HEK293 (cell line): ENCODE results near the gene CLCN2.

Source experiments
- CTCF ChIA-PET: fragments of 350-600 bp; formaldehyde crosslinking; extraction: SDS; loops from one replicate; lab custom pipeline; 2021; ENCODE audit warnings: antibody characterized with exemption; lab: Yijun Ruan, JAX
- POLR2A ChIA-PET: fragments of 300-600 bp; formaldehyde crosslinking; extraction: SDS; loops from one replicate; lab custom pipeline; 2020; ENCODE audit warnings: antibody characterized with exemption, inconsistent platforms; lab: Yijun Ruan, JAX
- H3K27ac ChIP-seq: fragments of 200-500 bp; sonication (Bioruptor generic); 2 replicates; pipeline ENCODE4 v1.5.1; 2014; ENCODE audit warnings: low read depth, low read length, control low read depth, inconsistent platforms; ENCODE audit errors: extremely low read depth
- H3K36me3 ChIP-seq, 2 experiments: fragments of 200-500 bp in 1 of 2; sonication (Bioruptor generic) in 1 of 2; 1 replicate in 1 of 2; 2 replicates in 1 of 2; pipeline ENCODE4 v1.5.1; 2014 to 2017; ENCODE audit warnings: inconsistent platforms in 2 of 2, low read length in 2 of 2; ENCODE audit not compliant: control insufficient read depth in 2 of 2, insufficient read depth in 1 of 2
- H3K4me1 ChIP-seq: fragments of 200-500 bp; sonication (Bioruptor generic); 2 replicates; pipeline ENCODE4 v1.5.1; 2014; ENCODE audit warnings: mild to moderate bottlenecking, low read length, inconsistent platforms; ENCODE audit not compliant: control insufficient read depth, insufficient read depth
- H3K4me3 ChIP-seq: 2 replicates; pipeline ENCODE4 v1.5.1; 2011; ENCODE audit warnings: low read depth, mild to moderate bottlenecking, control low read depth, low read length, moderate library complexity
- H3K9me3 ChIP-seq: fragments of 200-500 bp; sonication (Bioruptor generic); 2 replicates; pipeline ENCODE4 v1.5.1; 2014; ENCODE audit warnings: low read depth, low read length, inconsistent platforms; ENCODE audit not compliant: control insufficient read depth, insufficient read depth
- EGR2 ChIP-seq: fragments of 450-650 bp; formaldehyde crosslinking; IDR thresholded peaks from 2 replicates; pipeline ENCODE4 v1.5.1; 2016; ENCODE audit warnings: low read depth, missing biosample characterization, missing genetic modification characterization
- FEZF1 ChIP-seq: fragments of 450-650 bp; formaldehyde crosslinking; IDR thresholded peaks from 2 replicates; pipeline ENCODE4 v1.5.1; 2016; ENCODE audit warnings: missing biosample characterization, missing genetic modification characterization
- INSM2 ChIP-seq: fragments of 450-650 bp; formaldehyde crosslinking; IDR thresholded peaks from 2 replicates; pipeline ENCODE4 v1.5.1; 2016; ENCODE audit warnings: missing biosample characterization, missing genetic modification characterization
- KLF8 ChIP-seq: fragments of 450-650 bp; formaldehyde crosslinking; IDR thresholded peaks from 2 replicates; pipeline ENCODE4 v1.5.1; 2016; ENCODE audit warnings: missing biosample characterization, missing genetic modification characterization
- PRDM2 ChIP-seq: fragments of 450-650 bp; formaldehyde crosslinking; IDR thresholded peaks from 2 replicates; pipeline ENCODE4 v1.5.1; 2016; ENCODE audit warnings: missing biosample characterization, missing genetic modification characterization, borderline replicate concordance
- YY2 ChIP-seq: fragments of 450-650 bp; formaldehyde crosslinking; IDR thresholded peaks from 2 replicates; pipeline ENCODE4 v1.5.1; 2016; ENCODE audit warnings: missing biosample characterization, missing genetic modification characterization
- ZIC2 ChIP-seq: fragments of 450-650 bp; formaldehyde crosslinking; IDR thresholded peaks from 2 replicates; pipeline ENCODE4 v1.5.1; 2016; ENCODE audit warnings: missing biosample characterization, missing genetic modification characterization
- ZNF175 ChIP-seq: fragments of 450-650 bp; formaldehyde crosslinking; IDR thresholded peaks from 2 replicates; pipeline ENCODE4 v1.5.1; 2016; ENCODE audit warnings: missing biosample characterization, missing genetic modification characterization
- ZNF18 ChIP-seq: fragments of 450-650 bp; formaldehyde crosslinking; IDR thresholded peaks from 2 replicates; pipeline ENCODE4 v1.5.1; 2016; ENCODE audit warnings: missing biosample characterization, missing genetic modification characterization
- ZNF23 ChIP-seq: fragments of 450-650 bp; formaldehyde crosslinking; IDR thresholded peaks from 2 replicates; pipeline ENCODE4 v1.5.1; 2016; ENCODE audit warnings: missing biosample characterization, missing genetic modification characterization, borderline replicate concordance
- ZNF248 ChIP-seq: fragments of 450-650 bp; formaldehyde crosslinking; IDR thresholded peaks from 2 replicates; pipeline ENCODE4 v1.5.1; 2017; ENCODE audit warnings: missing biosample characterization, missing genetic modification characterization
- ZNF341 ChIP-seq: fragments of 450-650 bp; formaldehyde crosslinking; IDR thresholded peaks from 2 replicates; pipeline ENCODE4; 2016; ENCODE audit warnings: low read depth, missing biosample characterization, missing genetic modification characterization
- ZNF354C ChIP-seq: fragments of 450-650 bp; formaldehyde crosslinking; IDR thresholded peaks from 2 replicates; pipeline ENCODE4 v1.5.1; 2016; ENCODE audit warnings: missing biosample characterization, missing genetic modification characterization, low read depth, borderline replicate concordance
- ZNF585B ChIP-seq: fragments of 450-650 bp; formaldehyde crosslinking; IDR thresholded peaks from 2 replicates; pipeline ENCODE4 v1.5.1; 2016; ENCODE audit warnings: missing biosample characterization, missing genetic modification characterization
- ZNF660 ChIP-seq: fragments of 450-650 bp; IDR thresholded peaks from 2 replicates; pipeline ENCODE4 v1.5.1; 2018; ENCODE audit warnings: missing biosample characterization, mild to moderate bottlenecking, missing genetic modification characterization
- ZNF701 ChIP-seq: fragments of 450-650 bp; formaldehyde crosslinking; IDR thresholded peaks from 2 replicates; pipeline ENCODE4 v1.5.1; 2016; ENCODE audit warnings: missing biosample characterization, missing genetic modification characterization
- TF ChIP-seq, protein P1 (sequence below): fragments of 450-650 bp; formaldehyde crosslinking; IDR thresholded peaks from 2 replicates; pipeline ENCODE4 v1.5.1; 2016; ENCODE audit warnings: missing biosample characterization, missing genetic modification characterization, borderline replicate concordance
- TF ChIP-seq, protein P2 (sequence below): sonication (generic); formaldehyde crosslinking; IDR thresholded peaks from 2 replicates; pipeline ENCODE4 v1.8.1; 2022; ENCODE audit warnings: mild to moderate bottlenecking, moderate library complexity, missing genetic modification reagents

Gene CLCN2

GRCh38 chr3:184315543-184315867, 45.9 kb downstream of the CLCN2 start:
- Histone ChIP-seq H3K4me1 (peaks cover 4% of the 10 kb centered on the region; the same call in 1 of the 2 replicates), H3K9me3 (no peaks in the 10 kb centered on the region), H3K36me3 (peaks cover 16 to 54% of the 10 kb centered on the region in 2 experiments), H3K4me3 (peak overlapping the region; percentile 96), H3K27ac (peak overlapping the region; percentile 100)
- ChIA-PET POLR2A (interaction anchor here (1.2 to 1.3 kb wide), 3 partner anchors 9 to 20 kb away, joined by 3 to 5 read pairs (median 4); no protein-coding TSS in a partner anchor), CTCF (interaction anchor here (1.4 kb wide), 1 partner anchor 10 kb away, joined by 3 read pairs; no protein-coding TSS in a partner anchor)
- TF ChIP-seq ZNF660 (tag by site-specific recombination), result peak; percentile 11; the same call in 1 of the 2 replicates
- TF ChIP-seq, protein P1, sequence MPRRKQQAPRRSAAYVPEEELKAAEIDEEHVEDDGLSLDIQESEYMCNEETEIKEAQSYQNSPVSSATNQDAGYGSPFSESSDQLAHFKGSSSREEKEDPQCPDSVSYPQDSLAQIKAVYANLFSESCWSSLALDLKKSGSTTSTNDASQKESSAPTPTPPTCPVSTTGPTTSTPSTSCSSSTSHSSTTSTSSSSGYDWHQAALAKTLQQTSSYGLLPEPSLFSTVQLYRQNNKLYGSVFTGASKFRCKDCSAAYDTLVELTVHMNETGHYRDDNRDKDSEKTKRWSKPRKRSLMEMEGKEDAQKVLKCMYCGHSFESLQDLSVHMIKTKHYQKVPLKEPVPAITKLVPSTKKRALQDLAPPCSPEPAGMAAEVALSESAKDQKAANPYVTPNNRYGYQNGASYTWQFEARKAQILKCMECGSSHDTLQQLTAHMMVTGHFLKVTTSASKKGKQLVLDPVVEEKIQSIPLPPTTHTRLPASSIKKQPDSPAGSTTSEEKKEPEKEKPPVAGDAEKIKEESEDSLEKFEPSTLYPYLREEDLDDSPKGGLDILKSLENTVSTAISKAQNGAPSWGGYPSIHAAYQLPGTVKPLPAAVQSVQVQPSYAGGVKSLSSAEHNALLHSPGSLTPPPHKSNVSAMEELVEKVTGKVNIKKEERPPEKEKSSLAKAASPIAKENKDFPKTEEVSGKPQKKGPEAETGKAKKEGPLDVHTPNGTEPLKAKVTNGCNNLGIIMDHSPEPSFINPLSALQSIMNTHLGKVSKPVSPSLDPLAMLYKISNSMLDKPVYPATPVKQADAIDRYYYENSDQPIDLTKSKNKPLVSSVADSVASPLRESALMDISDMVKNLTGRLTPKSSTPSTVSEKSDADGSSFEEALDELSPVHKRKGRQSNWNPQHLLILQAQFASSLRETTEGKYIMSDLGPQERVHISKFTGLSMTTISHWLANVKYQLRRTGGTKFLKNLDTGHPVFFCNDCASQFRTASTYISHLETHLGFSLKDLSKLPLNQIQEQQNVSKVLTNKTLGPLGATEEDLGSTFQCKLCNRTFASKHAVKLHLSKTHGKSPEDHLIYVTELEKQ (tag by site-specific recombination), result no peak
- 0 out of 2 replicates have a peak, but pooled peaks have one; percentile 8 for TF ChIP-seq EGR2 (tag by site-specific recombination)

DNA sequence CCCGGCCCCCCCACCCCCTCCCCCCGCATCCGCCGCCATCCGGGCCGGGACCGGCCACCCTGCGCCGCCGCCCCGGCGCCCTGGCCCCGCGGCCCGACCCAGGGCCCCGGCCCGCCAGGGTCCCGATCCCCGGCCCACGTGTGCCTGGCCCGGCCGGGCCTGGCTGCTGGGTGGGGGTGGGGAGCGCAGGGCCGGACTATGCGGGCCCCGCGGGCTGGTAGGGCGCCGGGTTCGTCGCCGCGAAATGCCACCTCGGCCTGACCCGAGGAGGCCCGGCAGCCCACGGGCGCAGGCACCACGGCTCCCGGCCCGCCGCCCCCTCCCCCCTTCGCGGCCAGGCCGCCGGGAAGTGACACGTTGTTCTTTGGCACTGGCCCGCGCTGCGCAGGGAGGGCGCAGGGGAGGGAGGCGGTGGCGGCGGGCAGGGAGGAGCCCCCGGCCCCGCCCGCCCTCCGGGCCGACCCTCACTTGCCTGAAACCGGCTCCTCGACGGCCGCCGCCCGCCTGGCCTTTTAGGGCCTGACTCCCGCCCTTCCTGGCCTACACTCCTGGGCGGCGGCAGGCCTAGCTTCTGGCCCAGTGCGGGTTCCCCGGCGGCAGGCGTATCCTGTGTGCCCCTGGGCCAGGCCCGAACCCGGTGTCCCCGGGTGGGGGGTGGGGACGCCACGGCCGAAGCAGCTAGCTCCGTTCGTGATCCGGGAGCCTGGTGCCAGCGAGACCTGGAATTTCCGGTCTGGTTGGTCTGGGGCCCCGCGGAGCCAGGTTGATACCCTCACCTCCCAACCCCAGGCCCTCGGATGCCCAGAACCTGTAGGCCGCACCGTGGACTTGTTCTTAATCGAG, 46.5 kb downstream of the CLCN2 start:
- Histone ChIP-seq H3K36me3 (peaks cover 16 to 51% of the 10 kb centered on the region in 2 experiments), H3K4me1 (peaks cover 4% of the 10 kb centered on the region; the same call in 1 of the 2 replicates), H3K4me3 (peak overlapping the region; percentile 96), H3K9me3 (no peaks in the 10 kb centered on the region), H3K27ac (peak overlapping the region; percentile 100)
- POLR2A ChIA-PET, result interaction anchor here (1.3 kb wide), 1 partner anchor 18 kb away, joined by 4 read pairs; no protein-coding TSS in a partner anchor
- CTCF ChIA-PET, result no interaction called here
- TF ChIP-seq ZNF701 (tag by site-specific recombination), result no peak
- TF ChIP-seq ZNF23, result no peak
- no peak for TF ChIP-seq ZNF354C
- no peak for TF ChIP-seq ZNF18
- TF ChIP-seq ZNF585B (tag by site-specific recombination), result no peak
- TF ChIP-seq KLF8 (tag by site-specific recombination), result peak; percentile 15; the same call in 1 of the 2 replicates
- no peak for TF ChIP-seq ZNF248 (tag by site-specific recombination)
- no peak for TF ChIP-seq PRDM2
- TF ChIP-seq YY2 (tag by site-specific recombination), result no peak
- TF ChIP-seq, protein P2, sequence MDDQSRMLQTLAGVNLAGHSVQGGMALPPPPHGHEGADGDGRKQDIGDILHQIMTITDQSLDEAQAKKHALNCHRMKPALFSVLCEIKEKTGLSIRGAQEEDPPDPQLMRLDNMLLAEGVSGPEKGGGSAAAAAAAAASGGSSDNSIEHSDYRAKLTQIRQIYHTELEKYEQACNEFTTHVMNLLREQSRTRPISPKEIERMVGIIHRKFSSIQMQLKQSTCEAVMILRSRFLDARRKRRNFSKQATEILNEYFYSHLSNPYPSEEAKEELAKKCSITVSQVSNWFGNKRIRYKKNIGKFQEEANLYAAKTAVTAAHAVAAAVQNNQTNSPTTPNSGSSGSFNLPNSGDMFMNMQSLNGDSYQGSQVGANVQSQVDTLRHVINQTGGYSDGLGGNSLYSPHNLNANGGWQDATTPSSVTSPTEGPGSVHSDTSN, result no peak
- TF ChIP-seq INSM2 (tag by site-specific recombination), result no peak
- no peak for TF ChIP-seq ZNF341 (tag by site-specific recombination)
- no peak for TF ChIP-seq ZIC2 (tag by site-specific recombination)
- TF ChIP-seq ZNF175 (tag by site-specific recombination), result no peak
- no peak for TF ChIP-seq FEZF1 (tag by site-specific recombination)
